NCI-H345 (cell line): ENCODE measurements around the gene BIK.
A peak's percentile ranks its signal among the peaks of the same experiment; 100 is the strongest.
"Not testable (repeated sequence)": the region's sequence is repeated elsewhere in the genome, so short reads cannot be mapped to it uniquely, and the experiment has no call there.

ENCODE experiments used
- DNase-seq: peaks from one replicate; lab custom pipeline; 2025; lab: John Stamatoyannopoulos, UW

The BIK gene, protein sequence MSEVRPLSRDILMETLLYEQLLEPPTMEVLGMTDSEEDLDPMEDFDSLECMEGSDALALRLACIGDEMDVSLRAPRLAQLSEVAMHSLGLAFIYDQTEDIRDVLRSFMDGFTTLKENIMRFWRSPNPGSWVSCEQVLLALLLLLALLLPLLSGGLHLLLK

DNA sequence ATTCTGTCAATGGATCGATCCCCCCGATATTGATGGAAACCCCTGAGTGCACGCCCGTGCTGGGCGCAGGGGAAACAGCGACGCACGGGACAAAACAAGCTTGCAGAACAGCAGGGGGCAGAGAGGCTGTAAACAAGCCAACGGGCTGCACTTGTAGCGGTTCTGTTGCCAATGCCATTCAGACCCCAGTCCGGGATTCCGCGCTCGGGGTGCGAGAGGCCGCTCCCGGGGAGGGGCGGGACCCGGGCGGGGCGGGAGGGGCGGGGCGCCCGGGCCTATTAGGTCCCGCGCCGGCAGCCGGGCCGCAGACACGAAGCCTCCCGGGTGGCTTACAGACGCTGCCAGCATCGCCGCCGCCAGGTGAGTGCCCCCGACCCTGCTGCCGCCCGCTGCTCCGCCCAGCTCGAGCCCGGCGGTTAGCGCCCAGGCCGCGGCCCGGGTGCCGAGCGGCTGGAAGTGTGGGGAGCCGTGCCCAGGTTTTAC is at the start of gene BIK:
TSS of gene BIK (plus strand) at position 307 of the 483 bp plus-strand sequence. CDS start 13,273 bp downstream, outside the sequence.
- DNase-seq, result peak; percentile 39

DNA sequence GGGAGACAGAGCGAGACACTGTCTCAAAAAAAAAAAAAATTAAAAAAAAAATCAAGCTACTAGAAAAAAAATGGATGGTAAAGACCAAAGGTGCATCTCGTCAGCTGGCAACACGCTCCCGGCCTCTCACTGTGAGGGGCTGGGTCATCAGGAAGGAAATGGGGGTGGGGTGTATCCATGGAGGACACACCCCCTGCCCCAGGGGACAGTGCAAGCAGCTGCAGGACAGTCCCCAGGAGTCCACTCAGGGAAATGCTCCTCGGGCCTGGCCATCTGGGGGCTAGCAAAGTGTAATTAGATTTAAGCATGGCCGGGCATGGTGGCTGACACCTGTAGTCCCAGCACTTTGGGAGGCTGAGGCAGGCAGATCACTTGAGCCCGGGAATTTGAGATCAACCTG is 44.4 kb upstream of the BIK start:
- DNase-seq, result no peak

DNA sequence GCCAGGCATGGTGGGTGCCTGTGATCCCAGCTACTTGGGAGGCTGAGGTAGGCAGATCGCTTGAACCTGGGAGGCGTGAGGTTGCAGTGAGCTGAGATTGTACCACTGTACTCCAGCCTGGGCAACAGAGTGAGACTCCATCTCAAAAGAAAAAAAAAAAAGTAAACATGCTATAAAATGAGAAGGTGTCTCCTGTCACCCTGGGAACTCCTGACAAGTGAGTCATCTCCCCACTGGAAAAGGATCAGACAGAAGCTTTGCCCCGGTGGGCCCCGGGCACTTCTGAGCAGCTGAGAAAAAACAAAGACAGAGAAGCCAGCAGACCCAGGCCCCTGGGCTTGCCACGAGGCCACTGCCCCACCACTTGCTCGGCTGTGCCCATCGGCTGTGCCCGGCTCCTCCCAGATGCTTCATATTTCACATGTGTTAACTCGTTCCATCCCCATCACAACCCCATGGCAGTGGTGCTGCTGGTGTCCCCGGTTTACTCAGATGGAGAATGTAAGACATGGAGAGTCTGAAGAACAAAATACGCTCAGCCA is 43.6 kb upstream of the BIK start:
- DNase-seq, result no peak

DNA sequence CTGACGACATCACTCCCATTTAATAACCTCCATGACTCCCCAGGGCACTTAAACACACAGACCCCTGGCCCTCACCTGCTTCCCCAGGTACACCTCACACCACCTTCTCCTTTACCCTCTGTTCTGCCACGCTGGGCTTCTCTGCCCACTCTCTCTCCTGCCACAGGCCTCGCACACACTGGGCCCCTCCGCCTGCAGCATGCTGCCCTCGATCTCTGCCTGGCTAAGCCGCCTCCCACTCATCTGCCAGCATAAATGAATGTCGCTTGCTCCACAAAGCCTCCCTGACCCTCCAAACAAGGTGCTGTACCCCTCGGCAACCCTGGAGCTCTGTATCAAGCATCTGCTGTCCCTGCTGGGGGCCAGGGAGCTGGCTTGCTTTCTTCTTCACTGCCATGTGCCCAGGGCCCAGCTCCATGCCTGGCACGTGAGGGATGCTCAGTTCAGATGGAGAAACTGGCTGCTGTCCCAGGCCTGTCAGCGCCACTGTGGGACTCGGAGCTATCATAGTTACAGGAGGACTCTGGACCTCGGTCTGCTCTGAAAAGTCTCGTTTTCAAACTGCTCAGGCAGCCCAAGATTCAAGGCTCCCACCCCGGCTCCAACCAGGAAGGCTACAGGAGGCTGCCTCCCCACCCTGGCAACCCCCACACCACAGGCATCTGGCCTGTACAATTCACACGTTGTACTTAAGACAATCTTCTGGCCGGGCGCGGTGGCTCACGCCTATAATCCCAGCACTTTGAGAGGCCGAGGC is 33.3 kb upstream of the BIK start:
- DNase-seq, result no peak

DNA sequence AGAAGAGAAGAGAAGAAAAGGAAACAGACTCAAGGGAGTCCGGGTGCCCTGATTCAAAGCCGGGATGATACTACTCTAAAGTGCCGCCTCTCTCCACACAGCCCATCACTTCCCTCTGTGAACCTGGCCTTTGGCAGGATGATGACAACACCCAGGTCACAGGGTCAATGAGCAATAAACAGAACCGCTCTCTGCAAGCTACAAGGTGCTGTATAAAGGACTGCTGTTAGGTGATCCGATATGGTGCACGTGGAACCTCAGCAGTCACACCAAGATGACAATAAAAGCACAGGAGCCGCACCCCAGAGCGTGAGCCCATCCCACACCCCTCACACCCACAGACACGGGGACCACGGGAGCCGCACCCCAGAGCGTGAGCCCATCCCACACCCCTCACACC is 32.0 kb upstream of the BIK start:
- DNase-seq, result no peak

DNA sequence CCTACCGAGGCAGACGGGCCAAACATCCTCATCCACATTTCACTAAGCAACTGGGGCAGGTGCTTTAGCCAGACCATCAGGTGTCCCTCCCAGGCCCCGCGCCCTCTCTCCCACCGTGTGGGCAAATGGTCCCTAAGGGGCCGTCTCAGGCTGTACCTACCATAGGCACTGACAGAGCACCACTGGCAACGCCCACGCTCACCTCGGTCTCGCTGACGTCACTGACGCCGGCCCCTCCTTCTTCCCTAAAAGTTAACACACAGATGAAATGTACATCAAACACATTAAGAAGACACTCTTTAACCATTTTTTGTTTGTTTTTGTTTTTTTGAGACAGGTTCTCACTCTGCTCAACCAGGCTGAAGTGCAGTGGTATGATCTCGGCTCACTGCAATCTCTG is 30.8 kb upstream of the BIK start:
- no peak for DNase-seq

DNA sequence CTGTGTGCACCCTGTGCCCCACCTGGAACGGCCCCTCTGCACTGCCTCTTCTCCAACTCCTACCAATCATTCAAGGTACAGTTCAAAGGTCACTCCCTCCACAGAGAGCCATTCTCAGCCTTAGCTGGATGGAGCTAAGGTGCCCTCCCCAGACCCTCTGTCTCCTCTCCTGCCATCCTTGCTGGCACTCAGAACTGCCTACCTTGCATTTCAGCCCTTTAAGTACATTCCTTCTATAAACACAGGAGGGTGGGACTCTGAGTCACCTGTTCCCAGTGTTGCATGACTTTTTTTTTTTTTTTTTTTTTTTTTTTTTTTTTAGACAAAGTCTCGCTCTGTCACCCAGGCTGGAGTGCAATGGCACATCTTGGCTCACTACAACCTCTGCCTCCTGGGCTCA is 29.9 kb upstream of the BIK start:
- no peak for DNase-seq

DNA sequence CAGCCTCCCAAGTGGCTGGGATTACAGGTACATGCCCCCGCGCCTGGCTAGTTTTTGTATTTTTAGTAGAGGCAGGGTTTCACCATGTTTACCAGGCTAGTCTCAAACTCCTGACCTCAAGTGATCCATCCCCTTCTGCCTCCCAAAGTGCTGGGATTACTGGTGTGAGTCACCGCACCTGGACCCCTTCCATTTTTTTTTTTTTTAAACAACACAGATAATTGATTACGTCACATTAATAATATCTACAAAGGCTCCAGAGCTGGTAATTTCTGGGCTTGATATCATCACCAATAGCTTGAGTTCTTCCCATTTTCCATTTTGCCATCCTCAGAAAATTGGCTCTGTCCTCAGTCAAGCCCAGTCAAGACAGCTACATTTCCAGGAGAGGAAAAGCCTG is 28.6 kb upstream of the BIK start:
- no peak for DNase-seq

DNA sequence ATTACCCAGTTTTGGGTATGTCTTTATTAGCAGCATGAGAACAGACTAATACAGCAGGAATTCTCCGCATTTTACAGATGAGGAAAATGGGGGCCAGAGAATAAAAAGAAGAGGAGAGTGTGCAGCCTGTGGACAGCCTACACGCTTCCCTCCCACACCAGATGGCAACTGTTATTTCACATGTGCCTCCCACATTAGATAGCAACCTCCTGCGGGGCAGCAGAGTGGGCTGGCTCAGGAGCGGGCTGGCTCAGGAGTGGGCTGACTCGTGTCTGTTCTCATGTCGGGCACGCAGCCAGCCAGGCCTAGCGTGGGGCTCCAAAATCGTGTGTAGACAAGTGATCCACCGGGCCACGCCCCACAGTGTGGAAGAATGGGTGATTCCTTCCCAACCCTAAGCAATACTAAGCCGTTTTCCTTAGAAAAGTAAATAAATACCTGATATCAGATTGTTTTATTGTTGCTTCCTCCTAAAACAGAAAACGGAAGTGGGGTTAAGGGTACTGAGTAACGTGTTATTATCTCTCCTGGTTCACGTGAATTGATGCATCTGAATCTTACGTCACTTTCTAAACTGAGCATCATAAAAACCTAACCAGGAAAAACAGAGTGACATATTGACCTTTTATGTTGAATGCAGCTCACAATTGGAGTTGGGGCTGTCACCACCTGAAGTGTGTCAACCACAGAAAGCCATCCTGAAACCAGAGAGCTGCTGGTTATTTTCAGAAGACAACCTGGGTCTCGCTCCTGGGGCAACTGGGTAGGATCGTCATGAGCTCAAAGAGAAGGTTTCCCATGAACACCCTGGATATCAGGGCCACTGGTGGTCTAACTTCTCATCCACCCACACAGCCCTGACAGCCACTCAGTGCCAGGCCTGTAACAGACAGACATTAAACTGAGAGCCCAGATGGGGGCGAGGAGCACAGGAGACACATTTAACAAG is 24.6 kb upstream of the BIK start:
- no peak for DNase-seq

DNA sequence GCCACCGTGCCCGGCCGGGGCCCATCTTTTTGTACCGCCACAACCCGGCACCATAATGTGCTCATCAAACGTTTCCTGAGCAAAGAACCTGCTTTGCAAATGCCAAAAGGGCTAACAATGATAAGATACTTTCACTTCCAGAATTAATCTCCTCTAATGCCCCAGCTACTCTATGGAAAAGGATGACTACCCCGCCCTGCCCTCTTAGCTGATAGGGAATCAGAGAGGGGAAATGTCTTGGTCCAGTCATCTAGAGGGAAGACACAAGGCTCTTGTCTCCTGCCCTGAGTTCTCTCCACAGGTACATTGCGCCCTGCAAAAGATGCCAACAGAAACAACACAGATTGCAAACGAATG is 21.9 kb upstream of the BIK start:
- DNase-seq, result no peak

DNA sequence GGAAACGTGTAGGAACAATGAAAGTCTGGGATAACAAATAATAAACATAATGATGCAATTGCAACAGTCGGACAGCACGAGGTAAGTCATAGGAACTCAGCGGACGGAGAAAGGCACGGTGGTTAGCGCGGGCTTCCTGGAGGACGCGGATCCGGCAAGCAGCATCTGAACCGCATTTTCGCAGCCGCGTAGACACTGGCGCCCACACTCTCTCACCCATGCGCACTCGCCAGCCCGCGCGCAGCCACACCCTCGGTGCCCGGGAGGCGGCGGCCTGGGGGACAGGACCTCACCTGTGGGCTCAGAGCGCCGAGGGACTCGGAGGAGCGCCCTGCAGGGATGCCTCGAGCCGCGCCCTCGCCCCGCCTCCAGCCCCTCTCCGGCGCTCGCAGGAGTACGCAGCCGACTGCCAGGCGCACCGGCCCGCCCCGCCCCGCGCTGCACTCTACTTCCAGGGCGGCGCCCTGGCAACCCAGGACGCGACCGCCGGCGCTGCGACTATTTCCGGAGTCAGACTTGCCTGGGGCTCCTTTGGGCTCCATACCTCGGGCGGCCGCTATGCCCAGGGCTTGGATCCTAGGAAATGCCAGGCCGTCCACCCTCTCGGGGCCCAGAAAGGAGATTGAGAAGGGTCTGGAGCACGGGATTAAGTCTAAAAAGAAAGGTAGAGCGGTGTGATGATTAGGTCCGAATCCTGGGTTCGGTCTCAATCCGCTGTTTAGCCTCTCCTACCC is 21.4 kb upstream of the BIK start, which contains the start of gene TTLL1:
TSS of gene TTLL1 (minus strand) at position 408 of the 734 bp plus-strand sequence. CDS start 13,805 bp downstream, outside the sequence.
- peak; percentile 86 for DNase-seq

DNA sequence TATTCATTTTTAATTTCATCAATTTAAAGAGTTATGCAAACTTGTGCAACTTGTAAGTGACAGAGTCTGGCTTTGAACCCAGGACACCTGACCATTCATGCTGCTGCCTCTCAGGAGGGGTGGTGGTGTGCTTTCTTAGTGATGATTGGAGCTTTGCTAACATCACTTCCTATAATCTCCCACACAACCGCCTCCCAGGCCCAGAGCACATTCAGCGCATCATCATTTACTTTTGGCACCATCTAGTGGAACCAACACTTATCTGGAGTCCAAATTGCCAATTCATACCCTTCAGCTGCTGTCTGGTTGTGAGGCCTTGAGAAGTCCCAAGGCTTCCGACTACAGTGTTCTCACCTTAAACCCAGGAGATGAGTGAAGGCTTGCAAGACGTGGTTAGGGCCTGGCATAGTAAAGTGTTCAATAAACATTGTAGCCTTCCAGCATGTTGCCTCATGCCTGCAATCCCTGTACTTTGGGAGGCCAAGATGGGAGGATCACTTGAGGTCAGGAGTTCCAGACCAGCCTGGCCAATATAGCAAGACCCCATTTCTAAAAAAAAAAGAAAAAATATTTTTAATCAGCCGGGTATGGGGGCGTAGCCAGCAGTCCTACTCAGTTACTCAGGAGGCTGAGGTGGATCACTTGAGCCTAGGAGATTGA is 20.3 kb upstream of the BIK start:
- DNase-seq, result peak; percentile 63

DNA sequence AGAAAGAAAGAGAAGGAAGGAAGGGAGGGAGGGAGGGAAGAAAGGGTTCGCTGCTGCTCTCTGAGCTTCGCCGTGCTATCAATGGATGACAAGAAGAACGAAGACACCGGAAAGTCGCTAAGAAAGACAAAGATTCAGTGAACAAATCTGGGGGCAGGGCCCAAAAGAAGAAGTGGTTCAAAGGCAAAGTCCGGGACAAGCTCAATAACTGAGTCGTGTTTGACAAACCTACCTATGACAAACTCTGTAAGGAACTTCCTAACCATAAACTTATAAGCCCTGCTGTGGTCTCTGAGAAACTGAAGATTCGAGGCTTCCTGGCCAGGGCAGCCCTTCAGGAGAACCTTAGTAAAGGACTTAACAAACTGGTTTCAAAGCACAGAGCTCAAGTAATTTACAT is 18.5 kb upstream of the BIK start:
- DNase-seq, result no peak

DNA sequence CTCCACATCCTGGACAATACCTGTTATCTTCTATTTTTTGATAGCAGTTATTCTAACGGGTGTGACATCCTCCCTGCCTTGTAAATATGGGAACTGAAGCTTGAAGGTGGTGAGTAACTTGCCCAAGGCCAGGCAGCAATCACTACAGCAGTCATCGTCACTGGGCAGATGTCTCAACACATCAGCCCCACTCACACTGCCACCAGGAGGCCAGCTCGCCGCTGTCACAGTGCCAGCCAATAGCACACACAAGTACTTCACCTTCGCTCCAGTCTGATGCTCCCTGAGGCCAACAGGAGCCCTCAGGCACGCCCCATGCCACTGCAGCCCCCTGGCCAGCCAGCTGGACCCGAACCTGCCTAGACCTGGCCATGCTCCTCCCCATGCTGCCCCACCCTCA is 16.5 kb upstream of the BIK start:
- peak; percentile 61 for DNase-seq

DNA sequence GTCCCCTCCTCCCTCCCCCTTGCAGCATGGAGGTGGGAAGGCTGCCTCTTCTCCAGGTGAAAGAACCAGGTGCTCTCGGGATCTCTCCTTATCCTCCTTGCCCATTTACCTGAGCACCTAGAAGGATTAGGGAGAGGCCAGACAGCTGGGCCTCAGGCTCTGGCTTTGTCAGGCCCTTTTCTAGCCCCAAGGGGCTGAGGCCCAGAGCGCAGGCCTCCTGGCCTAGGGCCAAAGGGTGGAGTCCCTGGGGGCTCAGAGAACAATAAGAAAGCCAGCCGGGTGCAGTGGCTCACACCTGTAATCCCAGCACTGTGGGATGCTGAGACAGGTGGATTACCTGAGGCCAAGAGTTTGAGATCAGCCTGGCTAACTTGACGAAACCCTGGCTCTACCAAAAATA is 16.0 kb upstream of the BIK start:
- DNase-seq, result peak; percentile 40

DNA sequence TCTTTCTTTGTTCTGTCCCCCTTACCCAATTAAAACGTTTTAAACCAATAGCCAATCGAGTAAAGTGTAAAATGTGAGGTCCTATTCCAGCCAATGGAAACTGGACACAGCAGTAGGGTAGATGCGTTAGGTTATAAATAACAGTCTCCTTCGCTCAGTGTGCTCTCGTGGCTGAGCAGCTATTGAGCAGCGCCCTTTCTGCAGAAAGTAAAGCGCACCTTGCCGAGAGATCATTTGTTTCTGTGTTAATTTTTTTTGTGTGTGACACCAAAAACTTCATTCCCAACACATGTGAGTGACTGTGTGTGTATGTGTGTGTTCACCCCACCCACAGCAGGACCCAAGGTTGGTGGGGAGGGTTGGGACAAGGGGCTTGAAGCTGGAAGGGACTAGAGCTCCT is 14.1 kb upstream of the BIK start:
- DNase-seq, result no peak

DNA sequence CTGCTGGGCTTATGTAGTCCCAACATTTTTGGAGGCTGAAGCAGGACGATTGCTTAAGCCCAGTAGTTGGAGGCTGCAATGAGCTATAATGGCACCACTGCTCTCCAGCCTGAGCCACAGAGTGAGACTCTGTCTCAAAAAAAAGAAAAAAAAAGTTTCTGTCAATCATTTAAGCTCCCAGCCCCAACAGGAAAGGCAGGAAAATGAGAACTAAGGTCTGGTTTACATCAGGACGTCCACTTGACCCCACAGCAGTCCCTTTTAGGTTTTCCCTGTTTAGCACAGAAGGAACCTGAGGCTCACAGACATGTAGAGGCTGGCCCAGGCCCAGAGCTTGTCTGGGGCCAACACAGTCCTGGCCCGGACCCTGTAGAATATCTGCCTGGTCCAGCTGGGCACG is 12.2 kb upstream of the BIK start:
- no peak for DNase-seq

DNA sequence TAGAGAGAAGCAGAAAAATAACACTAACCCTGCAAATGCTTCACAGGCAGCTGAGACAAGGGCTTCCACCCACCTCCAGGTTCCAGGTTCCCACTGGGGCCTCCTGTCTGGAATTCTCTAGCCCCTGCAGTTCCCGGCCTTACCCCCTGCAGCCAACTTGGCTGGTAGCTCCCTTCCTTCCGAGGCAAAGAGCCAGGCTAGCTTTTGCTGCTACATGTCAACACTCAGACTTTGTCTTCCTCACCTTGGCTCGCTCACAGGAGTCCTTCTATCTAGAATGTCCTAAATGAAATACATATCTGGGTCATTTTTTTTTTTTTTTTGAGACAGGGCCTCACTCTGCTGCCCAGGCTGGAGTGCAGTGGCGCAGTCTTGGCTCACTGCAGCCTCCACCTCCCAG is 11.5 kb upstream of the BIK start:
- no peak for DNase-seq

DNA sequence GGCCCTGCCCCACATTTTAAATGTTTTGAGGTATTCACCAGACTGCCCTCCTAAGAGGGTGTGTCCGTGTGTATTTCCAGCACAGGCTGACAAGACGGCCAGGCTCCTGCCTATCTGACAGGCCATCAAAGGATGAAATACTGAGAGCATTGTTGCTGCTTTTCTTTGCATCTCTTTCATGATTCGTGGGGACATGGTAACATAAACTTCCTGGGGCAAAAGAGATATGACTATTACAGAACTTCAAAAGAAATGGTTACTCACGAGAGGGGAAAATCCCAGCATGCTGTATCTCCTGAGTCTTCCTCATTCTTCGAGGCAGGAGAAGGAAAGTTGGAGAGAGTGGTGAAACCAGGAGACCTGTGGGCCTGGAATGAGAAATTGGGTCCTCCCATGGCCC is 10.3 kb upstream of the BIK start:
- DNase-seq, result no peak

DNA sequence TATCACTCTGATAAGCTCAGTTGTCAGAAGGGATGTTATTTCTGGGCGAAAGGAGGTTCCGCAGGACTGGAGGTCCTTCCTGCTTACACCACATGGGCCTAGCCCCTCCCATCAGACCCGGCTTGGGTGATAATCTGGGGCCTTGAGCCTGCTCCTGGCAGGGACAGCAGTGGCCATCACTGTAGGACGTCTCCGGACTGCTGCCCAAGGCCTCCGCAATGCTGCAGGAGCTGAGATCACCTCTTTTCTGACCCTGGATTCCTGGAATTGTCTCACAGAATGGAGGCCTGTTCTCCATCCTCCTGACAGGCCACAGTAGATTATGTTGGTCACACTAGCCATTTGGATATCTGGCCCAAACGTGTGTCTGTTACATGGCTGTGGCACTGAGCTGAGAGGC is 9.2 kb upstream of the BIK start:
- DNase-seq, result no peak

DNA sequence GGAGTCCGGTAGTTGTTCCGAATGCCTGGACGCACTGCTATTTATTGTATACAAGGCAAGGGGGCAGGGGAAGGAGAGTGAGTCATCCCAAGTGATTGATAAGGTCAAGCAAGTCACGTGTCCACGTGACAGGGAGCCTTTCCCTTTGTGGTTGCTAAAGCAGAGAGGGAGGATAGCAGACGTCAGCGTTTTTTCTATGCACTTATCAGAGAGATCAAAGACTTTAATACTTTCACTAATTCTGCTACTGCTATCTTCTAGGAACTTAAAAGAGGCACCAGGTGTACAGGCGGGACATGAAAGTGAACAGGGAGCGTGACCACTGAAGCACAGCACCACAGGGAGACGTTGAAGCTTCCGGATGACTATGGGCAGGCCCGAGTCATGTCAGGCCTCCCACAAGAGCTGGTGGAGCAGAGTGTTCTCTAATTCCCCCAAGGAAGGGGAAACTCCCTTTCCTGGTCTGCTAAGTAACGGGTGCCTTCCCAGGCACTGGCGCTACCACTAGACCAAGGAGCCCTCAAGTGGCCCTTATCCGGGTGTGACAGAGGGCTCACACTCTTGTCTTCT is 6.4 kb upstream of the BIK start:
- not testable (repeated sequence) for DNase-seq
